HepG2 (cell line): ENCODE measurements around the gene RTN4RL2. TPM values are rescaled to one million over a fixed set of nuclear protein-coding genes. Genes with fewer than 3 reads are reported as not detected.

Experiments
- ATAC-seq: fragments of 200-7000 bp; cut with Tn5 transposase; 3 replicates; pipeline ENCODE4 v1.9.1; 2020; ENCODE audit warnings: mild to moderate bottlenecking, moderate library complexity
- BruUV-seq: library from RNA; stranded (reverse); fragments of 400-500 nt; replicated peaks from 2 replicates; lab custom pipeline; 2021; lab: Mats Ljungman, UMichigan
- CTCF ChIA-PET: fragments of 300-600 bp; formaldehyde crosslinking; extraction: SDS; loops from one replicate; lab custom pipeline; 2021; ENCODE audit warnings: low total read pairs, inconsistent platforms, low intra/inter-chr PET ratio; lab: Yijun Ruan, JAX
- POLR2A ChIA-PET: fragments of 350-600 bp; sonication (Branson Sonifier 250); formaldehyde crosslinking; loops from one replicate; lab custom pipeline; 2020; ENCODE audit warnings: antibody characterized with exemption, inconsistent platforms; lab: Yijun Ruan, JAX
- DNase-seq: peaks from one replicate; pipeline ENCODE4 v3.0.0-alpha.2; 2015; ENCODE audit warnings: low spot score
- FAIRE-seq: peaks from 3 replicates; lab custom pipeline; 2011; peaks lifted over from hg19 to GRCh38; lab: Jason Lieb, UNC
- H2AFZ ChIP-seq: one replicate; pipeline ENCODE4 v1.6.1; 2011; ENCODE audit warnings: low read length, inconsistent platforms
- H3K27ac ChIP-seq: fragments of 300-600 bp; 3 replicates; pipeline ENCODE4 v1.8.0; 2011; ENCODE audit warnings: mixed run types, mild to moderate bottlenecking, mixed read lengths, low read length, inconsistent platforms; ENCODE audit not compliant: insufficient read depth; ENCODE audit errors: extremely low read length
- H3K27me3 ChIP-seq, 2 experiments: fragments of 200-600 bp in 1 of 2; 2 replicates in 1 of 2; 3 replicates in 1 of 2; pipeline versions ENCODE4 v1.6.0 to v1.8.0; 2011; ENCODE audit warnings: low read length in 2 of 2, mild to moderate bottlenecking in 2 of 2, moderate library complexity in 2 of 2, inconsistent platforms in 1 of 2; ENCODE audit not compliant: insufficient read depth in 2 of 2, control insufficient read depth in 1 of 2
- H3K36me3 ChIP-seq, 2 experiments: fragments of 200-600 bp in 1 of 2; replicated peaks in 1 of 2; 2 replicates in 1 of 2; 3 replicates in 1 of 2; pipeline versions ENCODE4 v1.5.1 to v1.8.0; 2011; ENCODE audit warnings: low read length in 2 of 2, inconsistent platforms in 1 of 2; ENCODE audit not compliant: insufficient read depth in 2 of 2, control insufficient read depth in 1 of 2
- H3K4me1 ChIP-seq: 2 replicates; pipeline ENCODE4 v1.5.1; 2012; ENCODE audit warnings: low read length, inconsistent platforms; ENCODE audit not compliant: insufficient read depth
- H3K4me2 ChIP-seq: 2 replicates; pipeline ENCODE4 v1.6.0; 2011; ENCODE audit warnings: low read depth, low read length, inconsistent platforms
- H3K4me3 ChIP-seq, 3 experiments: fragments of 200-600 bp in 1 of 3; sonication (generic), shearing (Covaris generic) in 1 of 3; replicated peaks in 1 of 3; 2 replicates each; pipeline ENCODE4 v1.5.1; 2011 to 2016; ENCODE audit warnings: low read length in 3 of 3, inconsistent platforms in 2 of 3, low read depth in 2 of 3, mild to moderate bottlenecking in 2 of 3, control low read depth in 1 of 3, mixed read lengths in 1 of 3; ENCODE audit not compliant: insufficient read depth in 1 of 3
- H3K79me2 ChIP-seq: one replicate; pipeline ENCODE4 v1.6.1; 2011; ENCODE audit warnings: low read length, inconsistent platforms; ENCODE audit not compliant: insufficient read depth
- H3K9ac ChIP-seq: 2 replicates; pipeline ENCODE4 v1.6.0; 2011; ENCODE audit warnings: mild to moderate bottlenecking, low read depth, low read length, inconsistent platforms; ENCODE audit not compliant: insufficient read depth
- H3K9me3 ChIP-seq: 2 replicates; pipeline ENCODE4 v1.5.1; 2012; ENCODE audit warnings: mild to moderate bottlenecking, low read length
- H4K20me1 ChIP-seq: 2 replicates; pipeline ENCODE4 v1.6.0; 2011; ENCODE audit warnings: inconsistent platforms, mild to moderate bottlenecking, low read length, moderate library complexity; ENCODE audit not compliant: insufficient read depth
- HNF4A ChIP-seq: sonication (generic); formaldehyde crosslinking; IDR thresholded peaks from 2 replicates; pipeline ENCODE4 v1.4.0; 2020; ENCODE audit warnings: missing genetic modification reagents
- MTF1 ChIP-seq: sonication (generic); formaldehyde crosslinking; IDR thresholded peaks from 2 replicates; pipeline ENCODE4 v1.5.0; 2020; ENCODE audit warnings: missing genetic modification reagents
- ZNF768 ChIP-seq: sonication (generic); formaldehyde crosslinking; IDR thresholded peaks from 2 replicates; pipeline ENCODE4 v1.4.0; 2020; ENCODE audit warnings: missing genetic modification reagents
- WGBS: methylation state at CpG from one replicate; pipeline ENCODE4 v1.1.6; 2017; ENCODE audit warnings: low lambda C conversion rate; 5-methylcytosine and 5-hydroxymethylcytosine counted together
- in situ Hi-C: cut with HindIII; loops from 2 replicates; pipeline ENCODE4 v1.10.0; 2017; ENCODE audit warnings: low pct_unique_long_range_greater_than_20kb; ENCODE audit not compliant: extremely low pct_ligation_motif_present
- intact Hi-C: fragments of 100-400 bp; cut with micrococcal nuclease; formaldehyde crosslinking; loops from one replicate; pipeline ENCODE4 v1.10.0; 2022; ENCODE audit not compliant: unreplicated experiment
- polyA plus RNA-seq, 8 experiments: library from polyadenylated mRNA; depleted of rRNA in 3 of 8; stranded (reverse) in 7 of 8; unstranded in 1 of 8; fragments of >200 nt; fragmentation: Illumina TruSeq in 4 of 8; extraction: Trizol in 4 of 8; gene quantifications; 2 replicates each; pipeline versions ENCODE4 v1.2.1 to v1.2.3, GENCODE V29; 2011 to 2016; ENCODE audit warnings: low read depth in 4 of 8, missing spikeins in 1 of 8, mixed read lengths in 1 of 8; ENCODE audit not compliant: insufficient read depth in 1 of 8
- total RNA-seq, 5 experiments: library from RNA; depleted of rRNA; stranded (reverse); fragments of >200 nt; fragmentation: Illumina TruSeq; extraction: Trizol; gene quantifications; 2 replicates each; pipeline ENCODE4 v1.2.3, GENCODE V29; 2016; ENCODE audit warnings: low read depth in 1 of 5
- TF ChIP-seq, protein P1 (sequence below): sonication (generic); formaldehyde crosslinking; conservative IDR thresholded peaks from 2 replicates; pipeline ENCODE4 v1.8.1; 2023; ENCODE audit warnings: missing genetic modification reagents
- TF ChIP-seq, protein P2 (sequence below): sonication (generic); formaldehyde crosslinking; IDR thresholded peaks from 2 replicates; pipeline ENCODE4 v1.4.0; 2020; ENCODE audit warnings: missing genetic modification reagents, mild to moderate bottlenecking, borderline replicate concordance

The RTN4RL2 gene
- total and polyA plus RNA-seq, 2 of the 13 experiments (the other 11 are each of a cell fraction or from before 2014, with no cell fraction given): 1.3 to 4.3 TPM

DNA sequence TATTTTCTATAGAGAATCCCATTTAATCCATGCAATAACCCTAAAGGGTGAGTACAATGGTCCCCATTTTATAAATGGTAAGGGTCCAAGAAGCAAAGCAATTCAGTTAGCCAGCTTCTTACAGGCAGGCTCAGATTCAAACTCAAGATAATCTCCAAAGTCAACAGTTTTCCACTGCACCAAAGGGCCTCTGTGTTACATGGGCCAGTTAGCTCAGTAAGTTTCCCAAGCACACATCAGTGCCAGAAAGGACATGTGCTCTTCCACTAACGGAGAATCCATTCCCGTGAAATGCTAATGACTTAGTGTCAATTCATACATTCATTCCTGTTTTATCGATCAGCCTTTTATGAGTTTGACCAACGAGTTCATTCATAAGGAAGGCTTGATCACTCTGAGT lies 44.2 kb downstream of the RTN4RL2 start (continued):
- TF ChIP-seq, protein P1, sequence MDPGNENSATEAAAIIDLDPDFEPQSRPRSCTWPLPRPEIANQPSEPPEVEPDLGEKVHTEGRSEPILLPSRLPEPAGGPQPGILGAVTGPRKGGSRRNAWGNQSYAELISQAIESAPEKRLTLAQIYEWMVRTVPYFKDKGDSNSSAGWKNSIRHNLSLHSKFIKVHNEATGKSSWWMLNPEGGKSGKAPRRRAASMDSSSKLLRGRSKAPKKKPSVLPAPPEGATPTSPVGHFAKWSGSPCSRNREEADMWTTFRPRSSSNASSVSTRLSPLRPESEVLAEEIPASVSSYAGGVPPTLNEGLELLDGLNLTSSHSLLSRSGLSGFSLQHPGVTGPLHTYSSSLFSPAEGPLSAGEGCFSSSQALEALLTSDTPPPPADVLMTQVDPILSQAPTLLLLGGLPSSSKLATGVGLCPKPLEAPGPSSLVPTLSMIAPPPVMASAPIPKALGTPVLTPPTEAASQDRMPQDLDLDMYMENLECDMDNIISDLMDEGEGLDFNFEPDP (CRISPR knock-in tag): no peak
- TF ChIP-seq HNF4A (CRISPR knock-in tag): peak; percentile 44

DNA sequence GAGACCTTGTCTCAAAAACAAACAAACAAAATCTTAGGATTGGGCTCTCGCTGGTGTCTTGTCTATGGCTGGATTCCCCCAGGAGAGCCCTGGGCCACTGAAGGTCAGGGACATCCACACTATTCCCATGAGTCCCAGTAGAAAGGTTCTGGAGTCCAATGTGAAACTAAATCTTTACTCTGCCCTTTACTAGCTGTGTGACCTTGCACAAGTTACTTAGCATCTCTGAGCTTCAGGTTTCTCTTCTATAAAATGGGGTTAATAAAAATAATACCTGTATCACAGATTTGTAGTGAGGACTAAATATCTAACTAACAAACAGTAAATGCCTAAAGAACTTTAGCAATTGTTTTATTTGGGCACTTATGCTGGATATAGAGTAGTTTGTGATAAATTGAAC lies 46.2 kb downstream of the RTN4RL2 start:
- no peak overlapping the region for H3K4me2 ChIP-seq
- H3K36me3 ChIP-seq: peaks cover 8 to 41% of the 10 kb centered on the region in 2 experiments; a peak in 4 of 5 replicates
- no peak for DNase-seq
- TF ChIP-seq, protein P2, sequence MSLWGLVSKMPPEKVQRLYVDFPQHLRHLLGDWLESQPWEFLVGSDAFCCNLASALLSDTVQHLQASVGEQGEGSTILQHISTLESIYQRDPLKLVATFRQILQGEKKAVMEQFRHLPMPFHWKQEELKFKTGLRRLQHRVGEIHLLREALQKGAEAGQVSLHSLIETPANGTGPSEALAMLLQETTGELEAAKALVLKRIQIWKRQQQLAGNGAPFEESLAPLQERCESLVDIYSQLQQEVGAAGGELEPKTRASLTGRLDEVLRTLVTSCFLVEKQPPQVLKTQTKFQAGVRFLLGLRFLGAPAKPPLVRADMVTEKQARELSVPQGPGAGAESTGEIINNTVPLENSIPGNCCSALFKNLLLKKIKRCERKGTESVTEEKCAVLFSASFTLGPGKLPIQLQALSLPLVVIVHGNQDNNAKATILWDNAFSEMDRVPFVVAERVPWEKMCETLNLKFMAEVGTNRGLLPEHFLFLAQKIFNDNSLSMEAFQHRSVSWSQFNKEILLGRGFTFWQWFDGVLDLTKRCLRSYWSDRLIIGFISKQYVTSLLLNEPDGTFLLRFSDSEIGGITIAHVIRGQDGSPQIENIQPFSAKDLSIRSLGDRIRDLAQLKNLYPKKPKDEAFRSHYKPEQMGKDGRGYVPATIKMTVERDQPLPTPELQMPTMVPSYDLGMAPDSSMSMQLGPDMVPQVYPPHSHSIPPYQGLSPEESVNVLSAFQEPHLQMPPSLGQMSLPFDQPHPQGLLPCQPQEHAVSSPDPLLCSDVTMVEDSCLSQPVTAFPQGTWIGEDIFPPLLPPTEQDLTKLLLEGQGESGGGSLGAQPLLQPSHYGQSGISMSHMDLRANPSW (CRISPR knock-in tag): 0 out of 2 replicates have a peak, but pooled peaks have one; percentile 29
- TF ChIP-seq MTF1 (CRISPR knock-in tag) (no peak), HNF4A (CRISPR knock-in tag) (0 out of 2 replicates have a peak, but pooled peaks have one; percentile 6), ZNF768 (CRISPR knock-in tag) (peak; percentile 75; the same call in 1 of the 2 replicates)
- 60% methylated on average over 1 of the region's 1 CpG for WGBS
- no peak for ATAC-seq
- POLR2A ChIA-PET: interaction anchor here (2.4 to 9.7 kb wide), 3 partner anchors 9 to 13 kb away, joined by 7 to 111 read pairs (median 14); partner anchors contain the start of gene SLC43A1
- H3K79me2 ChIP-seq: peaks cover 64% of the 10 kb centered on the region
- no peak overlapping the region for H3K9ac ChIP-seq
- H3K27ac ChIP-seq: no peak overlapping the region
- in situ Hi-C loops (no loop called here), intact Hi-C loops (no loop called here)
- H3K27me3 ChIP-seq: no peaks in the 10 kb centered on the region
- BruUV-seq: no TSS peak
- H4K20me1 ChIP-seq: peaks cover 13% of the 10 kb centered on the region
- H3K9me3 ChIP-seq: no peaks in the 10 kb centered on the region
- H3K4me1 ChIP-seq: peaks cover 90% of the 10 kb centered on the region
- H2AFZ ChIP-seq: no peak overlapping the region
- FAIRE-seq: no peak
- no peak overlapping the region for H3K4me3 ChIP-seq
- CTCF ChIA-PET: interaction anchor here (0.7 kb wide), 1 partner anchor 21 kb away, joined by 4 read pairs; no protein-coding TSS in a partner anchor
